DOHH2 (cell line): ENCODE results near the gene BRSK2.

Experiments used
- H3F3A ChIP-seq: fragments of 200-600 bp; sonication (generic), shearing (Covaris generic); 2 replicates; pipeline ENCODE4 v1.6.0; 2016; ENCODE audit warnings: antibody characterized with exemption, mild to moderate bottlenecking; ENCODE audit not compliant: control insufficient read depth, insufficient read depth
- H3K27ac ChIP-seq: fragments of 200-600 bp; sonication (generic); 2 replicates; pipeline ENCODE4 v1.5.1; 2014; ENCODE audit warnings: low read depth, mild to moderate bottlenecking, low read length, moderate library complexity
- H3K27me3 ChIP-seq: fragments of 200-600 bp; sonication (generic); 2 replicates; pipeline ENCODE4 v1.6.1; 2014; ENCODE audit warnings: mild to moderate bottlenecking, low read length, mixed read lengths; ENCODE audit not compliant: control insufficient read depth
- H3K36me3 ChIP-seq: fragments of 200-600 bp; sonication (generic); 2 replicates; pipeline ENCODE4 v1.6.1; 2014; ENCODE audit warnings: mild to moderate bottlenecking, low read length, moderate library complexity, mixed read lengths; ENCODE audit not compliant: control insufficient read depth
- H3K4me1 ChIP-seq: fragments of 200-600 bp; sonication (generic); 2 replicates; pipeline ENCODE4 v1.6.1; 2014; ENCODE audit warnings: mild to moderate bottlenecking, low read length, mixed read lengths; ENCODE audit not compliant: control insufficient read depth
- H3K4me2 ChIP-seq: fragments of 200-600 bp; sonication (generic); 2 replicates; pipeline ENCODE4 v1.6.0; 2014; ENCODE audit warnings: mild to moderate bottlenecking, low read length, moderate library complexity
- H3K4me3 ChIP-seq: fragments of 200-600 bp; sonication (generic); 2 replicates; pipeline ENCODE4 v1.5.1; 2014; ENCODE audit warnings: mild to moderate bottlenecking, low read length, mixed read lengths
- H3K79me2 ChIP-seq: fragments of 200-600 bp; sonication (generic); 2 replicates; pipeline ENCODE4 v1.6.1; 2014; ENCODE audit warnings: mild to moderate bottlenecking, low read length, mixed read lengths; ENCODE audit not compliant: control insufficient read depth
- H3K9me2 ChIP-seq: fragments of 200-600 bp; sonication (generic); replicated peaks from 2 replicates; pipeline ENCODE4 v1.6.1; 2014; ENCODE audit warnings: mild to moderate bottlenecking, low read length, mixed read lengths; ENCODE audit not compliant: control insufficient read depth
- H3K9me3 ChIP-seq: fragments of 200-600 bp; sonication (generic); 2 replicates; pipeline ENCODE4 v1.6.1; 2014; ENCODE audit warnings: antibody characterized with exemption, low read length, mixed read lengths; ENCODE audit not compliant: control insufficient read depth, insufficient read depth
- H4K20me1 ChIP-seq: fragments of 200-600 bp; sonication (generic); 2 replicates; pipeline ENCODE4 v1.6.0; 2014; ENCODE audit warnings: low read depth, mild to moderate bottlenecking, antibody characterized with exemption, low read length, moderate library complexity; ENCODE audit not compliant: control insufficient read depth, insufficient read depth
- CTCF ChIP-seq: fragments of 200-600 bp; sonication (generic); IDR thresholded peaks from one replicate; pipeline ENCODE4 v1.5.1; 2014; ENCODE audit warnings: antibody characterized with exemption, mild to moderate bottlenecking, low read depth, low read length; ENCODE audit not compliant: poor library complexity, severe bottlenecking
- EZH2phosphoT487 ChIP-seq: fragments of 200-600 bp; sonication (generic); IDR thresholded peaks from 2 replicates; pipeline ENCODE4 v1.6.1; 2017; ENCODE audit warnings: borderline replicate concordance, mild to moderate bottlenecking, antibody characterized with exemption, low read length, moderate library complexity, mixed read lengths

BRSK2 gene

DNA sequence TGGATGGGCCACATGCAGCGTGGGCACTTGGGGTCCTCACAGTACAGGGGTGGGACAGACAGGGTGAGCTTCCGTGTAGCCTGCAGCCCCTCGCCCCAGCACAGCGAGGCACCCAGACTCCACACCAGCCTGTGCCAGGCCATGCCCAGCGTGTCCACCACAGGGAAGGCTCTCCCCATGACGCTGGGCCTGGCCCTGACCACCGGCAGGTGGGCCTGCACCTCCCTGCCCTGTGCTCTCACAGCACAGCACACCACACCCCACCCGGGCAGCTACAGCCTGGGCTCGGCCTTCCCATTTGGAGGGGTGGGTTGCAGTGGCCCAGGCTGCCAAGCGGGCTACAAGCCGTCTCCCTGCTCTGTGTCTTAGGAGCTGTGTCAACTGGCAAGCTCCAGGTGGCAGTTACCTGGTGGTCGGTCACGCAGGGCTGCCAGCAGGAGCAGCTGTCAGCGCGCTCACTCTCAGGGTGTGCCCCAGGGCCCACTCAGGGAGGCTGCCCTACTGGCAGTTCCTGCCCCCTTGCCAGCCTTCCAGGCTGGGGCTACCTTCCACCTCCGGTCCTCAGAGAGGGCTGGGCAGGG lies 92.2 kb downstream of the BRSK2 start:
- Histone ChIP-seq H3K27ac (no peak overlapping the region), H3K36me3 (peaks cover 4% of the 10 kb centered on the region; the same call in 1 of the 2 replicates), H3K79me2 (peaks cover 4% of the 10 kb centered on the region; the same call in 1 of the 2 replicates), H4K20me1 (peaks cover 7% of the 10 kb centered on the region; the same call in 1 of the 2 replicates), H3K9me2 (no peaks in the 10 kb centered on the region), H3K4me1 (no peaks in the 10 kb centered on the region), H3K9me3 (no peaks in the 10 kb centered on the region), H3K4me2 (no peak overlapping the region), H3K27me3 (no peaks in the 10 kb centered on the region), H3K4me3 (no peak overlapping the region), H3F3A (no peaks in the 10 kb centered on the region)
- TF ChIP-seq EZH2phosphoT487 (no peak), CTCF (no peak)

DNA sequence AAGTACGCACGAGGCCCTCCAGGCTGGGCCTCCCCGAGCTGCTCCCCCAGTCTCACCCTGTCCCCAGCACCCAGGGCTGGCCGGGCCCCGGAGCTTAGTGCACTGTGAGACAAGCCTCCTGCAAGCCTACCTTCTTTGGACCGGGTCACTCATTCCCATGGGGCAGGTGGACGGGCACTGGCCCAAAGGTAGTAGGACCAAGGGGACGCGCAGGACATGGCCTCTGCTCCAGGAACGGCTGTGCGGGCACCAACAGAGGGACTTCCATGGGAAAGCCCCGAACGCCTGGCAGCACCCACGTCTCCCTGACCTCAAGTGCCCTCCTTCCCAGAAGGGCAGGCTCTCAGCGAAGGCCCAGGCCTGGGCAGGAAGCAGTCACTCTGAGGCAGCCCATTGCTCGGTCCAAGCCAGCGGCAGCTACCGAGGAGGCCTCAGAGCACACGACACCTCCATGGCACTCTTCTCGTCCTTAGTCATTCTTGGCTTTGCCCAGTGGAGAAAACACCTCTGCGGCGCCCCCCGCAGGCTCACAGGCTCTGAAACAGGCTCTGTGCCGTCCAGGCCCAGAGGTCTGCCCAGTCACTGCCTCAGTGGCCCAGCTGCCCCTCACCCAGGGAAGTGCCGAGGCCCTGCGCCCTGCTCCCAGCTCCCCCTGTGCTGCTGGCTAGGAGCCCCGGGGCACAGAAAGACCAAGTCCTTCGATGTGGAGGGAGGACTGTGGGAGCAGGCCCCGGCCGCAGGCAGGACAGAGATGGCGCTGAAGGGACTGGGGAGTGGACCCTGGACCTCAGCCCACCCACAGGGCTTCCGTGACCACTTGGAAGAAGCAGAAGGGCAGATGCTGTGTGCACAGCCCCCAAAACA lies 93.1 kb downstream of the BRSK2 start:
- Histone ChIP-seq H3K4me3 (no peak overlapping the region), H3K4me2 (no peak overlapping the region), H3K27ac (no peak overlapping the region), H3K79me2 (peaks cover 4% of the 10 kb centered on the region; the same call in 1 of the 2 replicates), H3F3A (no peaks in the 10 kb centered on the region), H4K20me1 (peaks cover 7% of the 10 kb centered on the region; the same call in 1 of the 2 replicates), H3K9me3 (no peaks in the 10 kb centered on the region), H3K27me3 (no peaks in the 10 kb centered on the region), H3K4me1 (no peaks in the 10 kb centered on the region), H3K9me2 (no peaks in the 10 kb centered on the region), H3K36me3 (no peaks in the 10 kb centered on the region)
- peak; percentile 27 for TF ChIP-seq CTCF
- no peak for TF ChIP-seq EZH2phosphoT487

DNA sequence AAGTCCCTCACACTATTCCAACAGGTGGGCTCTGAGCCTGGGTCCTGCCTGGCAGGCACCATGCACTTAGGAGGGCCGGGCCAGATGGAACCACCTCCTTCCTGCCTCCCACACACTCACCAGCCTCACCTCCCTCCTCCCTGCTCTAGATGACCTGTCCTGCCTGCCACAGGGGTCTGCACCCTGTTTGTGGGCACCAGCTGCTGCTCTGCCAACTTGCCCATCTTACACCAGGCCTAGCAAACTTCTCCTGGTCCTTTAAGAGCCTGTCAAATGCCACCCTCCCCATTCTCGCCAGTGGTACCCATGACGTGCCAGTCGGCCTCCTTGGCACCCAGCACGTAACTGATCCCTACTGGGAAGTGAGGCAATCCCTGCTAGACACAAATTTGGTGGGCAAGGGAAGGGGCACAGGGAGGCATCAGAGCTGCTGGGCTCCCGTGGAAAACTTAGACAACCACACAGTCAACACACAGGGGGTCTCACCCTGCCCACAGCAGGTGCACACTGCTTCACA lies 93.8 kb downstream of the BRSK2 start:
- H3K4me1 ChIP-seq: no peaks in the 10 kb centered on the region
- no peak overlapping the region for H3K27ac ChIP-seq
- no peak for TF ChIP-seq CTCF

More for the DNA sequence above, 93.8 kb downstream of the BRSK2 start:
- Histone ChIP-seq H3K27me3 (no peaks in the 10 kb centered on the region), H3K36me3 (no peaks in the 10 kb centered on the region), H3K9me2 (no peaks in the 10 kb centered on the region), H4K20me1 (peaks cover 7% of the 10 kb centered on the region; the same call in 1 of the 2 replicates), H3K79me2 (peaks cover 4% of the 10 kb centered on the region; the same call in 1 of the 2 replicates), H3K4me3 (no peak overlapping the region), H3K9me3 (no peaks in the 10 kb centered on the region), H3F3A (no peaks in the 10 kb centered on the region), H3K4me2 (no peak overlapping the region)
